Activated T-cell treated with anti-CD3 and anti-CD28 coated beads for 4 hours (primary cell): ENCODE measurements around the gene UBE2H.
"Not testable (repeated sequence)": the region's sequence is repeated elsewhere in the genome, so short reads cannot be mapped to it uniquely, and the experiment has no call there.

Source experiments
- DNase-seq: peaks from one replicate; pipeline ENCODE4 v3.0.0-alpha.2; 2020

Gene UBE2H

GRCh38 chr7:129804890-129805719 is 147.7 kb downstream of the UBE2H start:
- DNase-seq = no peak

- DNase-seq = no peak
Measured at GRCh38 chr7:129804111-129804889, 148.5 kb downstream of the UBE2H start.

GRCh38 chr7:129803546-129804081 is 149.1 kb downstream of the UBE2H start:
- no peak for DNase-seq

GRCh38 chr7:129801882-129802281 is 150.9 kb downstream of the UBE2H start:
- DNase-seq = no peak

- DNase-seq = no peak
Measured at GRCh38 chr7:129800901-129801300, 151.9 kb downstream of the UBE2H start.

GRCh38 chr7:129799350-129799955 is 153.3 kb downstream of the UBE2H start:
- no peak for DNase-seq

GRCh38 chr7:129798616-129799349 is 154.0 kb downstream of the UBE2H start:
- DNase-seq = no peak

GRCh38 chr7:129797214-129797789 is 155.5 kb downstream of the UBE2H start:
- no peak for DNase-seq

GRCh38 chr7:129796186-129796775 is 156.5 kb downstream of the UBE2H start:
- DNase-seq = no peak

- DNase-seq = not testable (repeated sequence)
Measured at GRCh38 chr7:129794461-129794860, 158.3 kb downstream of the UBE2H start.

GRCh38 chr7:129793506-129794310 is 159.1 kb downstream of the UBE2H start:
- DNase-seq = no peak

GRCh38 chr7:129792721-129793120 is 160.0 kb downstream of the UBE2H start:
- no peak for DNase-seq

- no peak for DNase-seq
Measured at GRCh38 chr7:129790136-129790535, 162.6 kb downstream of the UBE2H start.

GRCh38 chr7:129789652-129790051 is 163.1 kb downstream of the UBE2H start:
- DNase-seq = no peak

GRCh38 chr7:129789000-129789399 is 163.8 kb downstream of the UBE2H start:
- DNase-seq = no peak

GRCh38 chr7:129786825-129787563 is 165.8 kb downstream of the UBE2H start:
- DNase-seq = no peak

- no peak for DNase-seq
Measured at GRCh38 chr7:129785685-129786514, 166.9 kb downstream of the UBE2H start.

GRCh38 chr7:129784783-129785684 is 167.7 kb downstream of the UBE2H start:
- DNase-seq = no peak
